ENCODE measurements around the gene ATF1.
"Not testable (repeated sequence)": the region's sequence is repeated elsewhere in the genome, so short reads cannot be mapped to it uniquely, and the experiment has no call there.

The ATF1 gene

GRCh38 chr12:50862316-50862715, 98.4 kb downstream of the ATF1 start:
- peak; percentile 40 for DNase-seq (ENCODE audit: low read depth)

- DNase-seq (ENCODE audit: low read depth), result no peak
Measured at GRCh38 chr12:50865266-50865665, 101.4 kb downstream of the ATF1 start.

GRCh38 chr12:50868881-50869280, 105.0 kb downstream of the ATF1 start:
- DNase-seq (ENCODE audit: low read depth), result not testable (repeated sequence)

Measured in amniotic epithelial cell (primary cell).